Adipocyte (in vitro differentiated cells): ENCODE results near the gene ARVCF.
A peak's percentile ranks its signal among the peaks of the same experiment; 100 is the strongest.

Experiments
- DNase-seq: peaks from one replicate; pipeline ENCODE4 v3.0.0-alpha.2; 2015; ENCODE audit warnings: low read depth
- H3K27me3 ChIP-seq: replicated peaks from 2 replicates; pipeline ENCODE4 v1.7.0; 2013; ENCODE audit warnings: mild to moderate bottlenecking, low read length, moderate library complexity; ENCODE audit not compliant: control insufficient read depth, insufficient read depth
- H3K36me3 ChIP-seq: 2 replicates; pipeline ENCODE4 v1.7.0; 2013; ENCODE audit warnings: low read length, mild to moderate bottlenecking, moderate library complexity; ENCODE audit not compliant: control insufficient read depth, insufficient read depth, severe bottlenecking
- H3K4me1 ChIP-seq: 2 replicates; pipeline ENCODE4 v1.7.0; 2013; ENCODE audit warnings: mild to moderate bottlenecking, low read length, moderate library complexity; ENCODE audit not compliant: control insufficient read depth, insufficient read depth
- H3K4me3 ChIP-seq: 2 replicates; pipeline ENCODE4 v1.7.0; 2013; ENCODE audit warnings: mild to moderate bottlenecking, low read length, moderate library complexity
- H3K9ac ChIP-seq: 2 replicates; pipeline ENCODE4 v1.7.0; 2013; ENCODE audit warnings: mild to moderate bottlenecking, low read length, moderate library complexity
- H3K9me3 ChIP-seq: 2 replicates; pipeline ENCODE4 v1.7.0; 2013; ENCODE audit warnings: mild to moderate bottlenecking, low read length, moderate library complexity; ENCODE audit not compliant: control insufficient read depth

Gene ARVCF

GRCh38 chr22:20026204-20026908 is 9.7 kb upstream of the ARVCF start:
- no peak for DNase-seq

DNA sequence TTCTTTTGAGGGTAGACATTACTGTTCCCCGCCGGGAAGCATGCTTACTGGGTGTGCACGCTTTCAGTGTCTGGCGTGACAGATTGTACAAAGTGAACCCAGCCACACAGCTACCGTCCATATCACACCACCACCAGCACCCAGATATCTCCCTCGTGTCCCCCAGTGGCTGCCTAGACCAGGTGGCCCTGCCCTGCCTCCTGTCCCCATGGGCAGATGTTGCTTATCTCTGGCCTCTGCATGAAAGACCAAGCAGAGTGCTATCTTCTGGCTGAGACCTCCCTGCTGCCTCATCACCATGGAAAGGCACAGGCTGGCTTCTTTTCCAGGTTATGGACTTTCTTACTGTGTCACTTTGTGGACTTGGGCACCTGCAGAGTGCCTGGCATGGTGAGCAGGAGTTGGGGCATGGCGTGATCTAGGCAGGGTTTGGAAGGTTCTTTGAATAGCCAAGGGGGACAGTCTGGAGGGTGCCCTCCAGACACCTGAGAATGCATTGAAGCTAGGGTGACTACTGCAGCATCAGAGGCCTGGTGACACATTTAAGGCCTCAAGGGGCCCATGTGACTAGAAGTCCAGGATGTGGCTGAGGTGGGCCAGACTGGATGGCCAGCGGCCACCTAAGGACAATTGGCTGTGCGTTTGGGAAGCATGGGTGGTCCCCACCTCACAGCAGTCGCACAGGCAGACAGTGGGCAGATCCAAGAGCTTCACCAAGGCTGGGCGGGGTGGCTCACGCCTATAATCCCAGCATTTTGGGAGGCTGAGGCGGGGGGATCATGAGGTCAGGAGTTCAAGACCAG is 9.0 kb upstream of the ARVCF start:
- Histone ChIP-seq H3K9me3 (no peaks in the 10 kb centered on the region), H3K36me3 (peaks cover 5% of the 10 kb centered on the region)
- no peak for DNase-seq

More at GRCh38 chr22:20026204-20026908, 9.7 kb upstream of the ARVCF start:
- H3K9me3 ChIP-seq: no peaks in the 10 kb centered on the region
- H3K4me3 ChIP-seq: no peak overlapping the region
- no peaks in the 10 kb centered on the region for H3K27me3 ChIP-seq
- H3K9ac ChIP-seq: no peak overlapping the region
- H3K4me1 ChIP-seq: peaks cover 13% of the 10 kb centered on the region
- peaks cover 5% of the 10 kb centered on the region for H3K36me3 ChIP-seq

GRCh38 chr22:20024650-20025397 is 8.2 kb upstream of the ARVCF start:
- Histone ChIP-seq H3K4me3 (no peak overlapping the region), H3K4me1 (peaks cover 17% of the 10 kb centered on the region), H3K36me3 (peaks cover 5% of the 10 kb centered on the region), H3K9me3 (no peaks in the 10 kb centered on the region), H3K27me3 (no peaks in the 10 kb centered on the region), H3K9ac (no peak overlapping the region)
- DNase-seq: no peak

More for the DNA sequence above, 9.0 kb upstream of the ARVCF start:
- no peak overlapping the region for H3K4me3 ChIP-seq
- H3K4me1 ChIP-seq: peaks cover 14% of the 10 kb centered on the region
- H3K9ac ChIP-seq: no peak overlapping the region
- no peaks in the 10 kb centered on the region for H3K27me3 ChIP-seq

DNA sequence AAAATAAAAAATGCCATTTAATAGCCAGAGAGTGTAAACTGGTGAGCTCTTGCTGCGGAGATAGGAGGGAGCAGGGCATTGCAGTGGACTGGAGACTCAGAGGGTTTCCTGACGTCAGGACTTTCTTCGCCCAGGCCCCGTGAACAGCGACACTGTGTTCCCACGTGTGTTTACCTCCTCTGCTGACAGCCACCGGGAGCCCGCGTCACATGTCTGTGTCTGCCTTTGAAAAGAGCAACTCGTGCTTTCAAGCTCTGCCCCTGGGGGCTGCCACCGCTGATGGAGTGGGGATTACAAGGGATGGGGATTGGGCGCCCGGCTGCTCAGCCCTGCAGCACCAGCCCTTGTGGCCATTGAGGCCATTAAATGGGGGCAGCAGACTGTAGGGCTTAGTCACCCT is 7.6 kb upstream of the ARVCF start:
- DNase-seq: no peak
- H3K27me3 ChIP-seq: no peaks in the 10 kb centered on the region
- H3K9me3 ChIP-seq: no peaks in the 10 kb centered on the region
- H3K9ac ChIP-seq: no peak overlapping the region
- H3K4me1 ChIP-seq: peaks cover 17% of the 10 kb centered on the region
- H3K36me3 ChIP-seq: peaks cover 5% of the 10 kb centered on the region
- no peak overlapping the region for H3K4me3 ChIP-seq

DNA sequence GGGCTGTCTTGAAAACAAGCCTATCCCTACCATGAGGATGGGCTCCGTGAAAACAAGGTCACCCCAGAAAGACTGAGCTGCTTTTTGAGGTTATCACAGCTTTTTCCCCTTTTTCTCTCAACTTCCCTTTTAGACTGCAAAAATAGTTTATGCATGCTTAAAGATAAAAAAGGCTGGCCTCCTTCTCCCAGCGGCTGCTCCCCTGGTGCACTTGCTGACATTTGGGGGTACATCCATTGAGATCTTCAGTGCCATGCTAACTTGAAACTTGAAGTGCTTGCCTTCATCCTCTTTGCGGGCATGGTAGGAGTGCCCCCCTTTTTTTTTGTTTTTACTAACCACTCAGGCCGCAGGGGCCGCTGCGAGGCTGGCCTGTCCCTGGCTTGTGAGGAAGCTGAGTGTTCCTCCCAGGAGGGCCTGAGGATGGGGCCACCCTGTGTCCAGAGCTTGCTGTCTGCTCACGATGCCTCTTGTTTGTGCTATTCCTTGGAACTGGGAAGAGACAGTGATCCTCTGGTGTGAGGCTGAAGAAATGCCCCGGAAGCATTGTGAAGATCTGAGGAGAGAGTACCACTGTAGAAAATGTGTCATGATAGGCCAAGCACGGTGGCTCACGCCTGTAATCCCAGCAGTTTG is 6.5 kb upstream of the ARVCF start:
- H3K4me1 ChIP-seq: peaks cover 17% of the 10 kb centered on the region
- no peak overlapping the region for H3K9ac ChIP-seq
- H3K4me3 ChIP-seq: no peak overlapping the region
- peaks cover 5% of the 10 kb centered on the region for H3K36me3 ChIP-seq
- peaks cover 5% of the 10 kb centered on the region for H3K27me3 ChIP-seq
- no peaks in the 10 kb centered on the region for H3K9me3 ChIP-seq
- no peak for DNase-seq

DNA sequence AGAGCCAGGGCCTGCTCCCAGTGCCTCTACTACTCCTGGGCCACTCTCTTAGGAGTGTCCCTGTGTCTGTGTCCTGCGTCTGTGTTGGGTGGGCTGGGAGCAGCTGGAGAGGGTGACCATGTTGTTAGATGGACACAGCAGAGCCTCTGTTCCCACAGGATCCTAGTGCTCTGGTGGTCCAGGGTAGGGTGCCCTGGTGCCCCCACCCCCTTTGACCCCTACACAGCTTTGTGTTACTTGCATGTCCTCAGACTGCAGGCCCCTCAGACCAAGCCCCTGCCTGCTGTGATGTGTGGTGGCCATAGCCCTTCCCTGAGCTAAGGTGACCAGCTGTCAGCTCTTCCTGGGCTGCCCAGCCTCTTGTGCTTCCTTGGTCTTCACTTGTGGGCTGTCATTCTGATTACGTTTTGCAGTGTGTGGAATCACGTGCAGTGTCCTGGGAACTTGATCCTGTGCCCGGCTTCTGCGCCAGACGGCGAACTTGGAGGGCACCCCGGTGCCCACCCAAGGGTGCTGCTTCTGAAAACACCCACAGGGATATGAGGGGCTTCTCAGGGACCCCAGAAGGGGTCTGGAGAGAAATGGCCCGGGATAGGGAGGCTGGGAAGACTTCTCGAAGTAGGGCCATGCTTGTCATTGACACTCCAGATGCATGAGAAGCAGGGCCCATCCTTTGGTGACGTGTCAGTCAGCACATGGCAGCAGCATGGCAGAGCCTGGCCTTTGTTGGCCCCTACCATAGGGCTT is 5.8 kb upstream of the ARVCF start:
- Histone ChIP-seq H3K4me3 (peak overlapping the region; percentile 99), H3K27me3 (peaks cover 12% of the 10 kb centered on the region), H3K4me1 (peaks cover 17% of the 10 kb centered on the region), H3K36me3 (peaks cover 5% of the 10 kb centered on the region), H3K9ac (peak overlapping the region; percentile 99), H3K9me3 (no peaks in the 10 kb centered on the region)
- no peak for DNase-seq

GRCh38 chr22:20021196-20022181 is 4.9 kb upstream of the ARVCF start:
- DNase-seq: peak; percentile 59
- H3K4me1 ChIP-seq: peaks cover 17% of the 10 kb centered on the region
- peaks cover 2% of the 10 kb centered on the region for H3K36me3 ChIP-seq
- peak overlapping the region; percentile 99 for H3K9ac ChIP-seq
- peaks cover 16% of the 10 kb centered on the region for H3K27me3 ChIP-seq
- no peaks in the 10 kb centered on the region for H3K9me3 ChIP-seq
- peak overlapping the region; percentile 99 for H3K4me3 ChIP-seq

DNA sequence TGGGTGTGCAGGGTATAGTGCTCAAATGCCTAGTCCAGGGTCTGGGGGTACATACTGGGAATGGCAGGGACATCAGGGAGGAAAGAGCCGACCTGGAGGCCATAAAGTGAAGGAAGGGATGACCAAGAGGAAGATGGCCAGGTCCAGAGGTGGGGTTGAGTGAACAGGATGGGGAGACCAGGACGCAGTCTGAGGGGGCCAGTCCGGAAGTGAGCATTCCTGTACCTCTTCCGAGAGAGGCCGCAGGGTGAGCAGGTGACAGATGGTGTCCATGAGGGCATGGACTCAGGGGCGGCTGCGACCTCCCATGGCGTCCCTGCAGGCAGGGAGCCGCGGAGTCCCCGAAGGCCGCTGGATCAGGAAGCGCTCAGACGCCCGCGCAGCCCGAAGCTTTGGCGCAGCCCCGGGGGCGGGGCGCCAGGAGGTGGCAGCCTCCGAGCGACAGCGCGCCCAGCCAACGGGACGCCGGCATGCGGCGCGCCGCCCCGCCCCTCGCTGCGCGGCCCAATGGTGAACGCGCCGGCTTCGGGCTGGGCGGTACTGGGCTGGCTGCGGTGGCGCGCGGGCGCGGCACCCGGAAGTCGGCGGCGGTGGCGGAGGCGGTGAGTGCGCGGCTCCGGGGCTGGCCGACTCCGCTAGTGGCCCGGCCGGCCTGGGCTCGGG is 4.0 kb upstream of the ARVCF start, which contains the start of gene TANGO2:
TSS of gene TANGO2 (plus strand) at position 578 of the 663 bp plus-strand sequence. CDS start 15,689 bp downstream, outside the sequence.
- H3K27me3 ChIP-seq: peaks cover 16% of the 10 kb centered on the region
- peak; percentile 97 for DNase-seq
- peak within 1 kb of the TSS; percentile 99 for H3K4me3 ChIP-seq
- no peaks in the 10 kb centered on the region for H3K36me3 ChIP-seq
- peak within 1 kb of the TSS; percentile 99 for H3K9ac ChIP-seq
- no peaks in the 10 kb centered on the region for H3K9me3 ChIP-seq
- H3K4me1 ChIP-seq: peaks cover 17% of the 10 kb centered on the region

GRCh38 chr22:20019661-20020532 is 3.3 kb upstream of the ARVCF start:
- no peak for DNase-seq
- Histone ChIP-seq H3K9ac (peak overlapping the region; percentile 91), H3K4me3 (peak overlapping the region; percentile 99), H3K4me1 (peaks cover 17% of the 10 kb centered on the region), H3K27me3 (peaks cover 19% of the 10 kb centered on the region), H3K9me3 (no peaks in the 10 kb centered on the region), H3K36me3 (no peaks in the 10 kb centered on the region)
